Choroid plexus epithelial cell (primary cell): Measurements from ENCODE around the gene SLC2A5.
"Not testable (repeated sequence)": the region's sequence is repeated elsewhere in the genome, so short reads cannot be mapped to it uniquely, and the experiment has no call there.

Experiments used
- DNase-seq: peaks from one replicate; pipeline ENCODE4 v3.0.0-alpha.2; 2010; ENCODE audit warnings: low read depth
- H3K4me3 ChIP-seq: 2 replicates; pipeline ENCODE4 v1.5.1; 2011; ENCODE audit warnings: low read depth, mild to moderate bottlenecking, control low read depth, low read length, moderate library complexity
- TF ChIP-seq, protein P1 (sequence below): conservative IDR thresholded peaks from 2 replicates; pipeline ENCODE4 v1.5.1; 2011; ENCODE audit warnings: low read depth, mild to moderate bottlenecking, control low read depth, inconsistent platforms, low read length, moderate library complexity

The SLC2A5 gene

DNA sequence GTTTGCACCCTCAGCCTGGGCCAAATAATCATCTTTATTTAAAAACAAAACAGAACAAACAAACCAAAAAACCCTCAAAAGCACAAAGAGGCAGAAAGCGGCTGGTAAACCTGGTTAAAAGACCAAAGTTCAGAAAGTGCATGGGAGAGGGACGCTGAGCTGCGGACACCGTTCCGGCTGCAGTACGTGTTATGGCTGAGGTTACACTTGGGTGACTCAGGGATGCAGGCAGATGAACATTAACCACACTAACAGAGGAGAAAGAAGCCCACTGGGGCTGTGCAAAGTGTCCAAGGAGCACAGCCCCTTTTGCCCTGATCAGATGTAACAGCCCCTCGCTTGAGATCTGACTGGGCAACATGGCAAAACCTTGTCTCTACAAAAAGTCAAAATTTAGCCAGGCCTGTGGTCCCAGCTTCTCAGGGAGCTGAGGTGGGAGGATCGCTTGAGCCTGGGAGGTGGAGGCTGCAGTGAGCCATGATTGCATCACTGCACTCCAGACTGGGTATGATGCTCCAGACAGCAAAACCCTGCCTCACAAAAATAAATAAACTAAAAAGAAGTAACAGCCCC is 31.1 kb upstream of the SLC2A5 start:
- DNase-seq: peak; percentile 38
- TF ChIP-seq, protein P1, sequence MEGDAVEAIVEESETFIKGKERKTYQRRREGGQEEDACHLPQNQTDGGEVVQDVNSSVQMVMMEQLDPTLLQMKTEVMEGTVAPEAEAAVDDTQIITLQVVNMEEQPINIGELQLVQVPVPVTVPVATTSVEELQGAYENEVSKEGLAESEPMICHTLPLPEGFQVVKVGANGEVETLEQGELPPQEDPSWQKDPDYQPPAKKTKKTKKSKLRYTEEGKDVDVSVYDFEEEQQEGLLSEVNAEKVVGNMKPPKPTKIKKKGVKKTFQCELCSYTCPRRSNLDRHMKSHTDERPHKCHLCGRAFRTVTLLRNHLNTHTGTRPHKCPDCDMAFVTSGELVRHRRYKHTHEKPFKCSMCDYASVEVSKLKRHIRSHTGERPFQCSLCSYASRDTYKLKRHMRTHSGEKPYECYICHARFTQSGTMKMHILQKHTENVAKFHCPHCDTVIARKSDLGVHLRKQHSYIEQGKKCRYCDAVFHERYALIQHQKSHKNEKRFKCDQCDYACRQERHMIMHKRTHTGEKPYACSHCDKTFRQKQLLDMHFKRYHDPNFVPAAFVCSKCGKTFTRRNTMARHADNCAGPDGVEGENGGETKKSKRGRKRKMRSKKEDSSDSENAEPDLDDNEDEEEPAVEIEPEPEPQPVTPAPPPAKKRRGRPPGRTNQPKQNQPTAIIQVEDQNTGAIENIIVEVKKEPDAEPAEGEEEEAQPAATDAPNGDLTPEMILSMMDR: no peak
- no peak overlapping the region for H3K4me3 ChIP-seq

DNA sequence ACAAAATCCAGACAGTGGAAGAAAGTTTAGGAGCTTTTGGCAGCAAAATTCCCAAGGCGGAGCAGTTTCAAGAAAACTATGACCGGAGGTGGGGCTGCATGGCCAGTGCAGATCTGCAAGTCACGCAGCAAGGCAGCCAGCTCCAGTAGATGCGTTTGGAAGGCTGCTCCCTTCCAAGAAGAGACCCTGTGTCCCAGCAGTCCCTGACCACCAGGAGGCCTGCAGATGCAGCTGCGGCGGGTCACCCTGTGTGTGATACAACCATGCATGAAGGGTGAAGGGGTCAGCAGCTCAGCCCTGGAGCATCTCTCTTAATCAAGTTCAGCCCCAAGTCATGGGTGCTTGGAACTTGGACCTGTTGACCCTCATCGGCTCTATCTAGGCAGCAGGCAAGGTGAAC is 30.1 kb upstream of the SLC2A5 start:
- DNase-seq: no peak
- TF ChIP-seq, protein P1: no peak
- no peak overlapping the region for H3K4me3 ChIP-seq

DNA sequence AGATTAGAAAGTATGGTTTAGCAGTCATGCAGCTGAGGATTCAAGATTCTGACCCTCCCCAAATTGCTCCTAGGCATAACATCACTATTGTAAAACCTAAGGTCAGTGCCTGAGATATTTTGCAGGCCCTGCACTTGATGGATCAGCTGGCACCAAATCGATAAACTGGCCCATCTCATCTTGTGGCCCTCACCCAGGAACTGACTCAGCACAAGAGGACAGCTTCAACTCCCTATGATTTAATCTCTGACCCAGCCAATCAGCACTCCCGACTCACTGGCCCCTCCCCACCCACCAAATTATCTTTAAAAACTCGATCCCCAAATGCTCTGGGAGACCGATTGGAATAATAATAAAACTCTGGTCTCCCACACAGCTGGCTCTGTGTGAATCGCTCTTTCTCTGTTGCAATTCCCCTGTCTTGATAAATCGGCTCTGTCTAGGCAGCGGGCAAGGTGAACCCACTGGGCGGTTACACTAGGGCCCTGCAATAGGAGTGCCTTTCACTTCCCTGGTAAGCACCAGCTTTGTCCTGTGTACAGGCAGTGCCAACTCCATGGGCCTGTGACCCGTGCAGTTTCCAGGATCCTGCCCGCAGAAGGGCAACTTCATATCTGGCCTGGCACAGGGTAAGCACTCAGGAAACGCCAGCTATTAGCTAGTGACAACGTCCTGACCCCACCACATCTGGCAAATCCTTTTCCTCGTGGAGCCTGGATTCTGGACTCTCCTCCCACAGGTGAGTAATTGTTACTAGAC is 28.7 kb upstream of the SLC2A5 start:
- no peak for DNase-seq
- H3K4me3 ChIP-seq: no peak overlapping the region
- TF ChIP-seq, protein P1: no peak

DNA sequence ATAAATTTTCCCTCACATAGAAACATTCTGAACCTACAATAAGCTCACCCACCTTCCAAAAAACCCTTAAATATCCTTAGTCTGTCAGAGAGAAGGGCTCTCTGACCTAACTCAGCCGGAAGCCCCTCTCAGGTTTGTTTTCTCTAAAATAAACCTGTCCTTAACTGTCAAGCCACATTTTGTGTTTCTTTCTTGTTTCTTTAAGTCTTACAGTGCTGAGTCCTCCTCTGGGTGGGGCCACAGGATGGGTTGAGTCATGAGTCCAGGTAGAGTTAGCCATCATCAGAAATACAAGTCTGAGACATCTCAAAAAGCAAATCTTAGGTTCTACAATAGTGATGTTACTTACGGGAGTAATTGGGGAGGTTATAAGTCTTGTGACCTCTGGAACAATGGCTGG is 26.4 kb upstream of the SLC2A5 start:
- H3K4me3 ChIP-seq: no peak overlapping the region
- TF ChIP-seq, protein P1: no peak
- no peak for DNase-seq

DNA sequence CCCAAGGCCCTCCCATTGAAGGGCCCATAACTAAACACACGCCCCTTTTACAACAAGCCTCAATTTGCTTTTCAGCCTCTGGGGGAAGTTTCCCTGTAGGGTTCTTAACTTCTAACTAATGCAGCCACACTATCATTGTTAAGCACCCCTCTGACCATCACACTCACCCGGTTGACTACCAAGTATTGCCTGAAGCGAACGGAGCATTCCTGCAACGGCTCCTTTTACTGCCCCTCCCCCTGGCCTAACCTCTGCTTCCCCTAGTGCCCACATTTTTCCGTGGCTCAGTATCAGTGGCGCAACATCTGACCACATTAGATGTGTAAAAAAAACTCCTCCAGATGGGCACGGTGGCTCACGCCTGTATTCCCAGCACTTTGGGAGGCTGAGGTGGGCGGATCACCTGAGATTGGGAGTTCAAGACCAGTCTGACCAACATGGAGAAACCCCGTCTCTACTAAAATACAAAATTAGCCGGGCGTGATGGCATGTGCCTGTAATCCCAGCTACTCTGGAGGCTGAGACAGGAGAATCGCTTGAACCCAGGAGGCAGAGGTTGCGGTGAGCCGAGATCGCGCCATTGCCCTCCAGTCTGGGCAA is 24.7 kb upstream of the SLC2A5 start:
- not testable (repeated sequence) for DNase-seq, H3K4me3 ChIP-seq

DNA sequence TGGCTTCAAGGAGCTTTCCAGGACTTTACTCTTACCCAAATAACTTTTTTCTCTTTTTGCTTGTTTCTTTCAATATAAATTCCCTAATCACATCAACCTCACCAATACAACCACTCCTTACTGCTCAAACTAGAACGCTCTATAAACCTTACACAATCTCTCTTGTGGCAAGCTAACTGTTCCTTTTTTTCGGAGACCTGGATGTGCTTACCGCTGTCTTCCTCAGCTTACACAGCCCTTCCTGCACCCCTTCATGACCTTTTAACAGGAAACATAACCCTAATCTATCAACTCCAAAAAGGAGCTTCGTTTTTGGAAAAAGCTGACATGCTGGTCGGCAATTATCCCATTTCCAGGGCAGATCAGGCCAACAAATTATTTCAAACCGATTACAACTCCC is 24.1 kb upstream of the SLC2A5 start:
- H3K4me3 ChIP-seq: no peak overlapping the region
- TF ChIP-seq, protein P1: no peak
- DNase-seq: no peak

DNA sequence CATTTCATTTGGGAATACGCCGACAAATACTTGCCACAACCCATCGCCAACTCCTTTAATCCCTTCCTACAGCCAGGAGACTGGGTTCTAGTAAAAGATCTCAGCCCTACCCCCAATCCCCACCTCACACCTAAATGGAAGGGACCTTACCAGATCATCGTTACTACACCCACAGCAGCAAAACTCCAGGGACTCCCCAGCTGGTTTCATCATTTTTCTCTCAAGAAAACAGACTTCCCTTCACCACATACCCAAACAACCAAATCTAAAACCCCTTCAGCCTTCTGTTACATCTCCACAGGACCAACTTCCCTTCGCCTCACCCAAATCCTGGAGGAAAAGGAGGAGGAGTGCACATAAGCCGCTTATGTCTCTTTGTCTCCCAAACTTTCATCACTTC is 23.7 kb upstream of the SLC2A5 start:
- TF ChIP-seq, protein P1: no peak
- no peak for DNase-seq
- no peak overlapping the region for H3K4me3 ChIP-seq
